ENCODE measurements around the gene MED7.
A peak's percentile ranks its signal among the peaks of the same experiment; 100 is the strongest.

The MED7 gene

GRCh38 chr5:157106630-157107461 is 35.8 kb downstream of the MED7 start:
- peak in 1 of 3 experiments; percentile 19 for DNase-seq (ENCODE audit: low read depth in 3 of 3)

- peak in 1 of 3 experiments; percentile 27 for DNase-seq (ENCODE audit: low read depth in 3 of 3)
Measured at GRCh38 chr5:157100140-157100679, 42.5 kb downstream of the MED7 start.

- no peak for DNase-seq (ENCODE audit: low read depth in 3 of 3)
Measured at GRCh38 chr5:157088342-157088990, 54.2 kb downstream of the MED7 start.

All from stimulated activated CD4-positive, alpha-beta T cell treated with anti-CD3 and anti-CD28 coated beads, TNF-alpha, amount 100 ng/mL, for 24 hours (primary cell).